ENCODE data around the gene TEKT5.

The TEKT5 gene

DNA sequence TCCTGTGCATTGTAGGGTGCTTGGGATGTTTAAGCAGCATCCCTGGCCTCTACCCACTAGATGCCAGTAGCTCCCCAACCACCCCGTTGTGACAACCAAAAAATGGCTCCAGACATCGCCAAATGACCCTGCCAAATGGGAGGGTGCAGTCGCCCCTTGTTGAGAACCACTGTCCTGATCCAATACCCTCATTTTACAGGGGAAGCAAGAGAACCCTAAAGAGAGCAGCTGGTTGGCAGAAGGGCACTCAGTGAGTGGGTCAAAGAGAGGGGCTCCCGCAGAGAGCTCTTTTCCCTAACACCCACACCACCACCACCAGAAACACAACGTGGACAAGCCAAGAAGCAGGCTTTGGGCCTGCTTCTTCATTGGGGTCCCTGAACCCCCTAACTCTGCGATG is 18.4 kb downstream of the TEKT5 start:
- TF ChIP-seq, protein P1, sequence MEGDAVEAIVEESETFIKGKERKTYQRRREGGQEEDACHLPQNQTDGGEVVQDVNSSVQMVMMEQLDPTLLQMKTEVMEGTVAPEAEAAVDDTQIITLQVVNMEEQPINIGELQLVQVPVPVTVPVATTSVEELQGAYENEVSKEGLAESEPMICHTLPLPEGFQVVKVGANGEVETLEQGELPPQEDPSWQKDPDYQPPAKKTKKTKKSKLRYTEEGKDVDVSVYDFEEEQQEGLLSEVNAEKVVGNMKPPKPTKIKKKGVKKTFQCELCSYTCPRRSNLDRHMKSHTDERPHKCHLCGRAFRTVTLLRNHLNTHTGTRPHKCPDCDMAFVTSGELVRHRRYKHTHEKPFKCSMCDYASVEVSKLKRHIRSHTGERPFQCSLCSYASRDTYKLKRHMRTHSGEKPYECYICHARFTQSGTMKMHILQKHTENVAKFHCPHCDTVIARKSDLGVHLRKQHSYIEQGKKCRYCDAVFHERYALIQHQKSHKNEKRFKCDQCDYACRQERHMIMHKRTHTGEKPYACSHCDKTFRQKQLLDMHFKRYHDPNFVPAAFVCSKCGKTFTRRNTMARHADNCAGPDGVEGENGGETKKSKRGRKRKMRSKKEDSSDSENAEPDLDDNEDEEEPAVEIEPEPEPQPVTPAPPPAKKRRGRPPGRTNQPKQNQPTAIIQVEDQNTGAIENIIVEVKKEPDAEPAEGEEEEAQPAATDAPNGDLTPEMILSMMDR (conservative IDR thresholded peaks at IDR 0.05; ENCODE audit: low read length): no peak
- no peak for DNase-seq (ENCODE audit: low read depth)
- H3K4me3 ChIP-seq (ENCODE audit: low read length): no peak overlapping the region

DNA sequence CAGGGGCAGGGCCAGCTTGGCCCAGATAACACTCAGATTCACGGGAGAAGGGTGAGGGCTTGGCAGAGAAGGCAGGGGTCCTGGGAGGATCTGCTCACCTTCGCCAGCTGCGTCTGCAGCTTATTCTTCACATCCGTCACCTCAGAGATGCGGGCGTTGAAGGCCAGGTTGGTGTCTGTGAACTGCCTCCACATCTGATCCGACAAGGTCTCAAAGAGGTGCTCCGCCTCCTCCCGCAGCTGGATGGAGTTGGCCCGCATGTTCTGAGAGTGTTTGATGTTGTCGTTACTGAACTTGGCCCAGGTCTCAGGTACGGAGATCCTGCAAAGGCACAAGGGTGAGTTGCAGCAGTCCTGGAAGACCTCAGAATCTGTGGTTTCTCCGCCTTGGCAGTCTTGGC is 18.9 kb downstream of the TEKT5 start:
- DNase-seq (ENCODE audit: low read depth): no peak
- H3K4me3 ChIP-seq (ENCODE audit: low read length): no peak overlapping the region
- TF ChIP-seq, protein P1 (conservative IDR thresholded peaks at IDR 0.05; ENCODE audit: low read length): no peak

DNA sequence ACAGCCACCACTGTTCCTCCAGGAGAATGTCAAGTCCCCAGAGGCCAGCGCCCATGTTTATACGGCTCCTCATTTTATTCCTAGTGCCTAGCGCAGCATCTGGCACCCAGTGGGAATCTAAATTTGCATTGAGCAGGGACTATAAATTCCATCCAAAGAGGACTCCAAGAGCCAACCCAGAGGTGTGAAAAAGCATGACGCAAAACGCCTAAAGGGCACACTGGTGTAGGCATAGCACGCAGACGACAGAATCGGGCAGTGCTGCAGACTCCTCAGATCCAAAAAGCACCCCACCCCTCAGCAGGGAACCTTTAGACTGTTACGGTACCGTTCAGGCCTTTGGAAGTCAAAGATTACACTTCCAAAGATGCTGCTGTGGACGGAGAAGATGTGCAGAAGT is 19.5 kb downstream of the TEKT5 start:
- no peak for DNase-seq (ENCODE audit: low read depth)
- no peak overlapping the region for H3K4me3 ChIP-seq (ENCODE audit: low read length)
- TF ChIP-seq, protein P1 (conservative IDR thresholded peaks at IDR 0.05; ENCODE audit: low read length): no peak

DNA sequence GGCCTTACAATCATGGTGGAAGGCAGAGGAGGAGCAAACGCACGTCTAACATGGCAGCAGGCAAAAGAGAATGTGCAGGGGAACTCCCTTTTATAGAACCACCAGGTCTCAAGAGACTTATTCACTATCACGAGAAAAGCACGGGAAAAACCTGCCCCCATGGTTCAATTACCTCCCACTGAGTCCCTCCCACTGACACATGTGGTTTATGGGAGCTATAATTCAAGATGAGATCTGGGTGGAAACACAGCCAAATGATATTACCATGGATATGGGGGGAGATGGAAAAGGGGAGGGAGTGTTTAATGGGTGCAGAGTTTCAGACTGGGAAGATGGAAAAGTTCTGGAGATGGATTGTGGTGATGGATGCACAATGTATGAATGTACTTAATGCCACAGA is 23.0 kb downstream of the TEKT5 start:
- TF ChIP-seq, protein P1 (conservative IDR thresholded peaks at IDR 0.05; ENCODE audit: low read length): no peak
- H3K4me3 ChIP-seq (ENCODE audit: low read length): no peak overlapping the region
- no peak for DNase-seq (ENCODE audit: low read depth)

DNA sequence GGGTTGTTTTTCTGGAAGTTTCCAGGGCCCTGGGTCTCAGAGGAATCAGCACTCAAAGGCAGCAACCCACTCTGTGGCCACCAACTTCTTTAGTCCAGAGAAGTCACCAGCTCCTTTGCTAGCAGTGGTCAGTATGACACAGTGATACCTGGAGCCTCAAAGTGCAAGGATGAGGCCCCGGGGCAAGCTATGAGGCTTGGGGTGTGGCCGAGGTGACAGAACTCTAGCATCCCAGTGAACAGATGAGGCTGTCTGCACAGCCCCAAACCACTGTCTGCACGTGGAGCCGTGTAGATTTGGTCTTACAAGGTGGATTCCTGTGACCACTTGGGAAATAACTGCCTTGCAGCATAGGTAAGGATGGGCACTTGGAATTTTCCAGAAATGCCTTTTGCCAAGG is 24.9 kb downstream of the TEKT5 start:
- H3K4me3 ChIP-seq (ENCODE audit: low read length): no peak overlapping the region
- no peak for DNase-seq (ENCODE audit: low read depth)
- TF ChIP-seq, protein P1 (conservative IDR thresholded peaks at IDR 0.05; ENCODE audit: low read length): no peak

DNA sequence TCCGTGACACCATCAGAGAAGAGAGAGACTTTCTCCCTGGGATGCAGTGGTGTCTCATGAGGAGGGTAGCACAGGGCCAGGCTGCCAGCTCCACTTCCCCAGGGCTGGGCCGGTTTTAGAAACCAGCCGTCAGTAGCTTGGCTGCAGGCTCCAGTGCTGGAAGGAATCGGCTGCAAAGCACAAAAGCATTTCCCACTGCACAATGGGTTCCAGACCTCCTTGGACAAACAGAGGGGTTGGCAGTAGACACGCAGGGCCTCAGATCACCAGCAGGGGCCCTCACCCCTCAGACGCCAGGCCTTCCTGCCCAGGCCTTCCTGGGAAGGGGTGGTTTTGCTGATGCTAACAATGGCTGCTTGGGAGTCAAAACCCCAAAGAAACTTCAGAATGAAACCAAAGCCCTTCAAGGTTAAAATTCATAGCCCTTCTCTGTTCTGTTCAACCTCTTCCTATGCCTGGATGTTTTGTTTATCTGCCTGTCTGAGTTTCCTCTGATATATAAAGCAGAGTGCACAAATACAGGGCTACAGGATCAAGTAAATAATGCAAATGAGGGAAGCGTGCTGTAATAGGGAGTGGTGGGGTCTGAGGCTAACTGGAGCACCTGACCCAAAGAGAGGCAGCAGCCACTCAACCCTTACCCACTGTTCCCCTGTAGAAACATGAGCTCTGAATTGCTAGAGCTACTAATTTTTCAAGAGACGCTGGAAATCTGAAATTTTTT is 26.2 kb downstream of the TEKT5 start:
- TF ChIP-seq, protein P1 (conservative IDR thresholded peaks at IDR 0.05; ENCODE audit: low read length): peak; percentile 55
- H3K4me3 ChIP-seq (ENCODE audit: low read length): no peak overlapping the region
- DNase-seq (ENCODE audit: low read depth): peak; percentile 11

DNA sequence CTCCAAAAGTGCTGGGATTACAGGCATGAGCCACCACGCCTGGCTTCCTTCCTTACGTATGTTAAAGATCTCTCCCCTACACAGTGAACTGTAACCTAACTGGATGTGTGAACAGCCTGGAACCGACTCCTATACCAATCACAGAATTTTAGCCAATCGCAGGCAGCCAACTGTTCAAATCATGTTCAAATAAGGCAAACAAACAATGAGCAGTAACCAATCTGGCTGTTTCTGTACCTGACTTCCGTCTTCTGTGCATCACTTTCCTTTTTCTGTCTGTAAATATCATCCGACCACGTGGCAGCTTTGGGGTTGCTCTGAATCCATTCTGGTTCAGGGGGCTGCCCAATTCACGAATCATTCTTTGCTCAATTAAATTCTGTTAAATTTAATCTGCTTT is 27.5 kb downstream of the TEKT5 start:
- no peak overlapping the region for H3K4me3 ChIP-seq (ENCODE audit: low read length)
- TF ChIP-seq, protein P1 (conservative IDR thresholded peaks at IDR 0.05; ENCODE audit: low read length): no peak
- no peak for DNase-seq (ENCODE audit: low read depth)

All from AG10803 (cell line).